Caco-2 (cell line): ENCODE data around the gene PDZD7. TPM values are rescaled to one million over a fixed set of nuclear protein-coding genes. Genes with fewer than 3 reads are reported as not detected.
A peak's percentile ranks its signal among the peaks of the same experiment; 100 is the strongest.

Experiments
- BruUV-seq: library from RNA; stranded (reverse); fragments of 400-500 nt; replicated peaks from 2 replicates; lab custom pipeline; 2021; lab: Mats Ljungman, UMichigan
- CTCF ChIA-PET: fragments of 300-600 bp; sonication (Branson Sonifier 250); formaldehyde crosslinking; loops from one replicate; lab custom pipeline; 2022; ENCODE audit warnings: antibody characterized with exemption; lab: Charles Lee
- POLR2A ChIA-PET: fragments of 300-600 bp; sonication (Branson Sonifier 250); formaldehyde crosslinking; loops from one replicate; lab custom pipeline; 2022; ENCODE audit warnings: antibody characterized with exemption; lab: Charles Lee
- DNase-seq, 2 experiments: peaks; one replicate each; pipeline versions ENCODE4 v3.0.0 to v3.0.0-alpha.2; 2020 to 2022
- H3K27me3 ChIP-seq: replicated peaks from 2 replicates; pipeline ENCODE4 v1.6.0; 2011; ENCODE audit warnings: low read length; ENCODE audit not compliant: control insufficient read depth, insufficient read depth
- H3K36me3 ChIP-seq: 2 replicates; pipeline ENCODE4 v1.5.1; 2011; ENCODE audit warnings: low read length; ENCODE audit not compliant: control insufficient read depth, insufficient read depth
- H3K4me1 ChIP-seq: fragments of 250-450 bp; sonication (Bioruptor Pico); 2 replicates; pipeline ENCODE4 v1.5.1; 2020; ENCODE audit warnings: mild to moderate bottlenecking
- H3K4me3 ChIP-seq: 2 replicates; pipeline ENCODE4 v1.5.1; 2011; ENCODE audit warnings: low read depth, mild to moderate bottlenecking, control low read depth, low read length
- H3K9me3 ChIP-seq: fragments of 250-450 bp; sonication (Bioruptor Pico); 2 replicates; pipeline ENCODE4 v1.5.1; 2020; ENCODE audit warnings: mild to moderate bottlenecking, moderate library complexity
- H3K27ac Mint-ChIP-seq: one replicate; pipeline ENCODE4 v1.8.0; 2022; ENCODE audit warnings: mixed read lengths; ENCODE audit not compliant: unreplicated experiment
- H3K27me3 Mint-ChIP-seq: one replicate; pipeline ENCODE4 v1.8.0; 2022; ENCODE audit warnings: mixed read lengths; ENCODE audit not compliant: insufficient read depth, unreplicated experiment
- H3K36me3 Mint-ChIP-seq: one replicate; pipeline ENCODE4 v1.8.0; 2022; ENCODE audit warnings: mild to moderate bottlenecking, mixed read lengths; ENCODE audit not compliant: insufficient read depth, unreplicated experiment
- H3K4me1 Mint-ChIP-seq: one replicate; pipeline ENCODE4 v1.8.0; 2022; ENCODE audit warnings: low read depth, mixed read lengths; ENCODE audit not compliant: unreplicated experiment
- H3K4me3 Mint-ChIP-seq: one replicate; pipeline ENCODE4 v1.8.0; 2022; ENCODE audit warnings: mild to moderate bottlenecking, moderate library complexity, mixed read lengths; ENCODE audit not compliant: unreplicated experiment
- H3K9me3 Mint-ChIP-seq: one replicate; pipeline ENCODE4 v1.8.0; 2022; ENCODE audit warnings: mixed read lengths; ENCODE audit not compliant: unreplicated experiment
- CTCF ChIP-seq, 2 experiments: fragments of 200-600 bp in 1 of 2; IDR thresholded peaks; 1 replicate in 1 of 2; 2 replicates in 1 of 2; pipeline versions ENCODE4 v1.5.1 to v1.8.0; 2011 to 2022; ENCODE audit warnings: antibody characterized with exemption in 1 of 2, control low read depth in 1 of 2, inconsistent platforms in 1 of 2, low read depth in 1 of 2, low read length in 1 of 2, mild to moderate bottlenecking in 1 of 2, moderate library complexity in 1 of 2; ENCODE audit not compliant: insufficient read depth in 1 of 2, severe bottlenecking in 1 of 2, unreplicated experiment in 1 of 2
- intact Hi-C: fragments of 100-400 bp; cut with micrococcal nuclease; formaldehyde crosslinking; loops from one replicate; pipeline ENCODE4 v1.10.0; 2022; ENCODE audit not compliant: unreplicated experiment
- total RNA-seq: library from RNA; stranded (reverse); gene quantifications from 2 replicates; pipeline ENCODE4 v1.2.3, GENCODE V29; 2022

The PDZD7 gene
- total RNA-seq, 1 experiment from 2014 or later = 1.5 TPM

GRCh38 chr10:101056365-101057151 is 25.6 kb upstream of the PDZD7 start:
- peaks cover 1% of the 10 kb centered on the region; the same call in 1 of the 2 replicates for H3K36me3 ChIP-seq
- Mint-ChIP-seq H3K9me3 (no peaks in the 10 kb centered on the region), H3K4me3 (no peak overlapping the region), H3K27ac (no peak overlapping the region), H3K36me3 (peaks cover 18% of the 10 kb centered on the region), H3K27me3 (no peaks in the 10 kb centered on the region), H3K4me1 (peaks cover 7% of the 10 kb centered on the region)
- ChIA-PET CTCF (interaction anchor here (1.4 to 1.7 kb wide), 2 partner anchors 10 to 13 kb away, joined by 6 to 18 read pairs; no protein-coding TSS in a partner anchor), POLR2A (interaction anchor here (0.6 kb wide), 1 partner anchor 37 kb away, joined by 3 read pairs; no protein-coding TSS in a partner anchor)
- BruUV-seq = no TSS peak
- H3K9me3 ChIP-seq = no peaks in the 10 kb centered on the region
- H3K4me1 ChIP-seq = peaks cover 7% of the 10 kb centered on the region; the same call in 1 of the 2 replicates
- DNase-seq = no peak
- H3K4me3 ChIP-seq = no peak overlapping the region
- intact Hi-C loops = no loop called here
- no peaks in the 10 kb centered on the region for H3K27me3 ChIP-seq
- TF ChIP-seq CTCF (IDR thresholded peaks at IDR 0.05; ENCODE audit: insufficient read depth in 1 of 2, low read depth in 1 of 2, low read length in 1 of 2, severe bottlenecking in 1 of 2, unreplicated experiment in 1 of 2) = no peak

GRCh38 chr10:101055411-101055810 is 24.5 kb upstream of the PDZD7 start:
- no peak overlapping the region for H3K4me3 ChIP-seq
- peaks cover 7% of the 10 kb centered on the region; the same call in 1 of the 2 replicates for H3K4me1 ChIP-seq
- Mint-ChIP-seq H3K27me3 (no peaks in the 10 kb centered on the region), H3K4me3 (no peak overlapping the region), H3K27ac (no peak overlapping the region), H3K4me1 (peaks cover 7% of the 10 kb centered on the region), H3K36me3 (peaks cover 6% of the 10 kb centered on the region), H3K9me3 (no peaks in the 10 kb centered on the region)
- no TSS peak for BruUV-seq
- H3K9me3 ChIP-seq = no peaks in the 10 kb centered on the region
- ChIA-PET POLR2A (no interaction called here), CTCF (interaction anchor here (0.8 to 1.7 kb wide), 7 partner anchors 10 to 87 kb away, joined by 3 to 18 read pairs (median 5); partner anchors contain the start of genes PDZD7 and SFXN3)
- H3K27me3 ChIP-seq = no peaks in the 10 kb centered on the region
- H3K36me3 ChIP-seq = peaks cover 1% of the 10 kb centered on the region; the same call in 1 of the 2 replicates
- peak in 1 of 2 experiments; percentile 72 for TF ChIP-seq CTCF (IDR thresholded peaks at IDR 0.05; ENCODE audit: insufficient read depth in 1 of 2, low read depth in 1 of 2, low read length in 1 of 2, severe bottlenecking in 1 of 2, unreplicated experiment in 1 of 2)
- intact Hi-C loops = loop anchor here (1.0 kb wide), 1 partner anchor 14 kb away; no protein-coding TSS in a partner anchor
- no peak for DNase-seq

GRCh38 chr10:101054876-101055275 is 23.9 kb upstream of the PDZD7 start:
- H3K9me3 ChIP-seq = no peaks in the 10 kb centered on the region
- H3K4me1 ChIP-seq = peaks cover 7% of the 10 kb centered on the region; the same call in 1 of the 2 replicates
- ChIA-PET POLR2A (no interaction called here), CTCF (interaction anchor here (0.8 to 1.7 kb wide), 6 partner anchors 9 to 87 kb away, joined by 3 to 18 read pairs (median 5); partner anchors contain the start of genes PDZD7 and SFXN3)
- no peak for TF ChIP-seq CTCF (IDR thresholded peaks at IDR 0.05; ENCODE audit: insufficient read depth in 1 of 2, low read depth in 1 of 2, low read length in 1 of 2, severe bottlenecking in 1 of 2, unreplicated experiment in 1 of 2)
- Mint-ChIP-seq H3K36me3 (peaks cover under 1% of the 10 kb centered on the region), H3K4me1 (peaks cover 7% of the 10 kb centered on the region), H3K9me3 (no peaks in the 10 kb centered on the region), H3K27ac (no peak overlapping the region), H3K27me3 (no peaks in the 10 kb centered on the region), H3K4me3 (no peak overlapping the region)
- no peak for DNase-seq
- H3K4me3 ChIP-seq = no peak overlapping the region
- intact Hi-C loops = loop anchor here (1.0 kb wide), 1 partner anchor 14 kb away; no protein-coding TSS in a partner anchor
- H3K27me3 ChIP-seq = no peaks in the 10 kb centered on the region
- BruUV-seq = no TSS peak
- peaks cover 1% of the 10 kb centered on the region; the same call in 1 of the 2 replicates for H3K36me3 ChIP-seq
